ENCODE measurements around the gene PABPN1. TPM values are rescaled to one million over a fixed set of nuclear protein-coding genes. Genes with fewer than 3 reads are reported as not detected.

Gene PABPN1
- total and polyA plus RNA-seq, 2 of the 13 experiments (the other 11 are each of a cell fraction or from before 2014, with no cell fraction given), result 233 to 524 TPM

DNA sequence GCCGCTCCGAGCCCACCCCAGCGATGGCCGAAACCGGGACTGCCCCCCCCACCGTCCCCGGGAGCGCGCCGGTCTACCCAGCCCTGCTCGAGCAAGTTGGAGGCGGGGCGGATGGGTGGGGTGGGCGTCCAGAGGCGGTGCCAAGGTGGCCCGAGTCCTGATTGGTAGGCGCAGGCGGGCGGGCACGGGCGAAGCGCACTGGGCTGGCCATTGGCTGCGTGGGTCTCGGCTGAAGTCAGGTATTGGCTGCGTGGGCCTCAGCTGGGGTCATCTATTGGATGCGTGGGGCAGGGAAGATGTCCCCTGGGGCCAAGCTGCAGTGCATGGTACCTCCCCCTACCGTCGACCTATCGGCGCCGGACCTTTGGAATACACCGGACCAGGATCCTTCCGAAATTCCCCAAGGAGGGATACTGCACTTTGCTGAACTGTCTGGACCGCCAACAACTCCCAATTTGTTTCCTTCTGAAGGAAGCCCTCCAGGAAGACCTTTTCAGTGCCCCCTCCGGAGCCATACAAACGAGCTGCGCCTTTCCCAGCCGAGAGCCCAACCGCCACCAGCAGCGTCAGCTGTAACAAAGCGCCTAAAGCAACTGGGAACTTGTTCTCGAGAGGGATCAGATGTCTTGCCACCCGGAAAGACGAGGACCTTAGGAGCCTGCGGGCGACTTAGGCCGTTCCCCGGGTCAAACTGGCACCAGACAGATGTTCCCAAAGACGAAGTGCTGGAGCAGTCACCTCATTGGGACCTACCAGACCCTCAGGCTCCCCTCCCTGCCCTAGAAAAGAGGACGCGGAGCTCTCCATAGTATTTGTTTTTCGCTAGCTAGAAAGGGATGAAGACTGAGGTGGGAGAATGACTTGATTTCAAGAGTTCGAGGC is 35.0 kb upstream of the PABPN1 start, which contains the start of gene HOMEZ (continued):
- TF ChIP-seq LCORL (IDR thresholded peaks at IDR 0.05), result no peak
- peak; percentile 96 for TF ChIP-seq LCORL (CRISPR knock-in tag; IDR thresholded peaks at IDR 0.05)
- peak; percentile 66 for TF ChIP-seq ZBTB26 (CRISPR knock-in tag; IDR thresholded peaks at IDR 0.05; ENCODE audit: borderline replicate concordance)
- TF ChIP-seq ZNF10 (CRISPR knock-in tag; IDR thresholded peaks at IDR 0.05; ENCODE audit: borderline replicate concordance, low read depth), result no peak
- TF ChIP-seq ZNF382 (CRISPR knock-in tag; IDR thresholded peaks at IDR 0.05; ENCODE audit: borderline replicate concordance), result no peak
- TF ChIP-seq, protein P1, sequence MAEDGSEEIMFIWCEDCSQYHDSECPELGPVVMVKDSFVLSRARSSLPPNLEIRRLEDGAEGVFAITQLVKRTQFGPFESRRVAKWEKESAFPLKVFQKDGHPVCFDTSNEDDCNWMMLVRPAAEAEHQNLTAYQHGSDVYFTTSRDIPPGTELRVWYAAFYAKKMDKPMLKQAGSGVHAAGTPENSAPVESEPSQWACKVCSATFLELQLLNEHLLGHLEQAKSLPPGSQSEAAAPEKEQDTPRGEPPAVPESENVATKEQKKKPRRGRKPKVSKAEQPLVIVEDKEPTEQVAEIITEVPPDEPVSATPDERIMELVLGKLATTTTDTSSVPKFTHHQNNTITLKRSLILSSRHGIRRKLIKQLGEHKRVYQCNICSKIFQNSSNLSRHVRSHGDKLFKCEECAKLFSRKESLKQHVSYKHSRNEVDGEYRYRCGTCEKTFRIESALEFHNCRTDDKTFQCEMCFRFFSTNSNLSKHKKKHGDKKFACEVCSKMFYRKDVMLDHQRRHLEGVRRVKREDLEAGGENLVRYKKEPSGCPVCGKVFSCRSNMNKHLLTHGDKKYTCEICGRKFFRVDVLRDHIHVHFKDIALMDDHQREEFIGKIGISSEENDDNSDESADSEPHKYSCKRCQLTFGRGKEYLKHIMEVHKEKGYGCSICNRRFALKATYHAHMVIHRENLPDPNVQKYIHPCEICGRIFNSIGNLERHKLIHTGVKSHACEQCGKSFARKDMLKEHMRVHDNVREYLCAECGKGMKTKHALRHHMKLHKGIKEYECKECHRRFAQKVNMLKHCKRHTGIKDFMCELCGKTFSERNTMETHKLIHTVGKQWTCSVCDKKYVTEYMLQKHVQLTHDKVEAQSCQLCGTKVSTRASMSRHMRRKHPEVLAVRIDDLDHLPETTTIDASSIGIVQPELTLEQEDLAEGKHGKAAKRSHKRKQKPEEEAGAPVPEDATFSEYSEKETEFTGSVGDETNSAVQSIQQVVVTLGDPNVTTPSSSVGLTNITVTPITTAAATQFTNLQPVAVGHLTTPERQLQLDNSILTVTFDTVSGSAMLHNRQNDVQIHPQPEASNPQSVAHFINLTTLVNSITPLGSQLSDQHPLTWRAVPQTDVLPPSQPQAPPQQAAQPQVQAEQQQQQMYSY (CRISPR knock-in tag; IDR thresholded peaks at IDR 0.05), result peak; percentile 61; the same call in 1 of the 2 replicates
- no peak for TF ChIP-seq ZNF589 (CRISPR knock-in tag; conservative IDR thresholded peaks at IDR 0.05)
- TF ChIP-seq RAD21 (CRISPR knock-in tag; IDR thresholded peaks at IDR 0.05), result no peak; the same call in 1 of the 2 replicates
- peak; percentile 96 for TF ChIP-seq POGZ (CRISPR knock-in tag; IDR thresholded peaks at IDR 0.05)
- no peak; the same call in 1 of the 2 replicates for TF ChIP-seq ONECUT2 (CRISPR knock-in tag; IDR thresholded peaks at IDR 0.05)
- TF ChIP-seq, protein P2, sequence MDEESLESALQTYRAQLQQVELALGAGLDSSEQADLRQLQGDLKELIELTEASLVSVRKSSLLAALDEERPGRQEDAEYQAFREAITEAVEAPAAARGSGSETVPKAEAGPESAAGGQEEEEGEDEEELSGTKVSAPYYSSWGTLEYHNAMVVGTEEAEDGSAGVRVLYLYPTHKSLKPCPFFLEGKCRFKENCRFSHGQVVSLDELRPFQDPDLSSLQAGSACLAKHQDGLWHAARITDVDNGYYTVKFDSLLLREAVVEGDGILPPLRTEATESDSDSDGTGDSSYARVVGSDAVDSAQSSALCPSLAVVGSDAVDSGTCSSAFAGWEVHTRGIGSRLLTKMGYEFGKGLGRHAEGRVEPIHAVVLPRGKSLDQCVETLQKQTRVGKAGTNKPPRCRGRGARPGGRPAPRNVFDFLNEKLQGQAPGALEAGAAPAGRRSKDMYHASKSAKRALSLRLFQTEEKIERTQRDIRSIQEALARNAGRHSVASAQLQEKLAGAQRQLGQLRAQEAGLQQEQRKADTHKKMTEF (CRISPR knock-in tag; IDR thresholded peaks at IDR 0.05), result peak; percentile 93
- TF ChIP-seq ZNF331 (CRISPR knock-in tag; IDR thresholded peaks at IDR 0.05), result peak; percentile 34; the same call in 1 of the 2 replicates
- no peak for TF ChIP-seq ZNF207 (IDR thresholded peaks at IDR 0.05; ENCODE audit: borderline replicate concordance)
- 0 out of 2 replicates have a peak, but pooled peaks have one; percentile 44 for TF ChIP-seq SRF (IDR thresholded peaks at IDR 0.05; ENCODE audit: low read depth, low read length)
- TF ChIP-seq MED8 (CRISPR knock-in tag; IDR thresholded peaks at IDR 0.05; ENCODE audit: insufficient replicate concordance), result peak; percentile 93
- TF ChIP-seq KAT2B (IDR thresholded peaks at IDR 0.05; ENCODE audit: borderline replicate concordance, low read depth, low read length), result no peak
- no peak for TF ChIP-seq ZBTB46 (CRISPR knock-in tag; IDR thresholded peaks at IDR 0.05; ENCODE audit: borderline replicate concordance)
- no peak for TF ChIP-seq RFX1 (IDR thresholded peaks at IDR 0.05)
- no peak for TF ChIP-seq SKIL (CRISPR knock-in tag; IDR thresholded peaks at IDR 0.05; ENCODE audit: borderline replicate concordance)
